IMR-90 (cell line): ENCODE results near the gene MYO5A. TPM values are rescaled to one million over a fixed set of nuclear protein-coding genes. Genes with fewer than 3 reads are reported as not detected.

Experiments
- ATAC-seq: fragments of 200-7000 bp; cut with Tn5 transposase; 2 replicates; pipeline ENCODE4 v1.9.1; 2020; ENCODE audit warnings: low read depth, mild to moderate bottlenecking, moderate library complexity
- BruUV-seq: library from RNA; stranded (reverse); fragments of 400-500 nt; replicated peaks from 2 replicates; lab custom pipeline; 2021; lab: Mats Ljungman, UMichigan
- CTCF ChIA-PET: fragments of 300-600 bp; formaldehyde crosslinking; extraction: SDS; loops from one replicate; lab custom pipeline; 2021; ENCODE audit warnings: antibody characterized with exemption; lab: Yijun Ruan, JAX
- POLR2A ChIA-PET: fragments of 300-600 bp; sonication (Branson Sonifier 250); formaldehyde crosslinking; loops from one replicate; lab custom pipeline; 2022; ENCODE audit warnings: antibody characterized with exemption; ENCODE audit not compliant: unreplicated experiment; lab: Charles Lee
- DNase-seq: peaks from one replicate; pipeline ENCODE4 v3.0.0; 2013
- H2AFZ ChIP-seq: replicated peaks from 2 replicates; pipeline ENCODE3; 2013; ENCODE audit warnings: low read length, mild to moderate bottlenecking; ENCODE audit not compliant: poor library complexity
- H2AK5ac ChIP-seq: 2 replicates; pipeline ENCODE4 v1.6.1; 2013; ENCODE audit warnings: low read depth, low read length, inconsistent platforms
- H2AK9ac ChIP-seq: replicated peaks from 2 replicates; pipeline ENCODE3; 2013; ENCODE audit warnings: mild to moderate bottlenecking, low read depth, low read length, moderate library complexity; ENCODE audit not compliant: poor library complexity
- H2BK120ac ChIP-seq: 2 replicates; pipeline ENCODE4 v1.6.1; 2013; ENCODE audit warnings: low read depth, low read length, inconsistent platforms
- H2BK15ac ChIP-seq: 3 replicates; pipeline ENCODE4 v1.6.1; 2013; ENCODE audit warnings: low read depth, low read length, inconsistent platforms
- H2BK20ac ChIP-seq: 2 replicates; pipeline ENCODE4 v1.6.1; 2013; ENCODE audit warnings: low read depth, mild to moderate bottlenecking, inconsistent platforms, low read length, moderate library complexity
- H2BK5ac ChIP-seq: 2 replicates; pipeline ENCODE4 v1.6.1; 2013; ENCODE audit warnings: mild to moderate bottlenecking, low read depth, low read length, inconsistent platforms; ENCODE audit not compliant: poor library complexity, severe bottlenecking
- H3K14ac ChIP-seq: replicated peaks from 2 replicates; pipeline ENCODE4 v1.6.1; 2013; ENCODE audit warnings: low read depth, low read length, inconsistent platforms
- H3K18ac ChIP-seq: 2 replicates; pipeline ENCODE4 v1.6.1; 2013; ENCODE audit warnings: low read depth, low read length, control low read depth
- H3K23ac ChIP-seq: 2 replicates; pipeline ENCODE4 v1.6.1; 2013; ENCODE audit warnings: low read depth, low read length, inconsistent platforms
- H3K27ac ChIP-seq: 2 replicates; pipeline ENCODE4 v1.5.1; 2013; ENCODE audit warnings: mild to moderate bottlenecking, control low read depth, low read length; ENCODE audit not compliant: insufficient read depth
- H3K27me3 ChIP-seq: 2 replicates; pipeline ENCODE4 v1.6.1; 2013; ENCODE audit warnings: low read length; ENCODE audit not compliant: control insufficient read depth, insufficient read depth
- H3K36me3 ChIP-seq: 2 replicates; pipeline ENCODE4 v1.6.1; 2013; ENCODE audit warnings: low read length, mixed read lengths; ENCODE audit not compliant: control insufficient read depth, insufficient read depth
- H3K4ac ChIP-seq: 2 replicates; pipeline ENCODE4 v1.6.1; 2013; ENCODE audit warnings: low read depth, low read length, inconsistent platforms
- H3K4me1 ChIP-seq: 2 replicates; pipeline ENCODE4 v1.6.1; 2013; ENCODE audit warnings: low read length, mixed read lengths; ENCODE audit not compliant: control insufficient read depth, insufficient read depth
- H3K4me2 ChIP-seq: 2 replicates; pipeline ENCODE4 v1.6.1; 2013; ENCODE audit warnings: low read depth, mild to moderate bottlenecking, control low read depth, low read length, moderate library complexity
- H3K4me3 ChIP-seq: 2 replicates; pipeline ENCODE4 v1.5.1; 2013; ENCODE audit warnings: low read depth, mild to moderate bottlenecking, control low read depth, low read length, moderate library complexity; ENCODE audit not compliant: insufficient read depth
- H3K56ac ChIP-seq: 2 replicates; pipeline ENCODE4 v1.6.1; 2013; ENCODE audit warnings: low read length, inconsistent platforms; ENCODE audit not compliant: insufficient read depth; ENCODE audit errors: extremely low read depth
- H3K79me1 ChIP-seq, 2 experiments: 2 replicates each; pipeline ENCODE4 v1.6.1; 2013; ENCODE audit warnings: low read length in 2 of 2, inconsistent platforms in 1 of 2, low read depth in 1 of 2
- H3K9ac ChIP-seq: 2 replicates; pipeline ENCODE4 v1.6.1; 2013; ENCODE audit warnings: low read depth, low read length, control low read depth
- H3K9me1 ChIP-seq: 2 replicates; pipeline ENCODE4 v1.6.1; 2013; ENCODE audit warnings: low read length, inconsistent platforms; ENCODE audit not compliant: insufficient read depth
- H3K9me3 ChIP-seq: 2 replicates; pipeline ENCODE4 v1.6.1; 2013; ENCODE audit warnings: low read length; ENCODE audit not compliant: control insufficient read depth, insufficient read depth
- H4K20me1 ChIP-seq: 2 replicates; pipeline ENCODE4 v1.6.1; 2013; ENCODE audit warnings: low read length, inconsistent platforms; ENCODE audit not compliant: insufficient read depth
- H4K5ac ChIP-seq: 2 replicates; pipeline ENCODE4 v1.6.1; 2013; ENCODE audit warnings: mild to moderate bottlenecking, low read depth, low read length, control low read depth
- H4K8ac ChIP-seq, 2 experiments: 2 replicates each; pipeline ENCODE4 v1.6.1; 2013; ENCODE audit warnings: low read depth in 2 of 2, low read length in 2 of 2, control low read depth in 1 of 2, inconsistent platforms in 1 of 2
- H4K91ac ChIP-seq: 2 replicates; pipeline ENCODE4 v1.6.1; 2013; ENCODE audit warnings: low read depth, low read length, inconsistent platforms; ENCODE audit not compliant: insufficient read depth
- CEBPB ChIP-seq: IDR thresholded peaks from 2 replicates; pipeline ENCODE4 v1.6.1; 2012; ENCODE audit warnings: low read depth, low read length, improper control_type of control experiment
- FOS ChIP-seq: fragments of 150-350 bp; IDR thresholded peaks from 2 replicates; pipeline ENCODE4 v1.6.1; 2016; ENCODE audit warnings: low read depth, low read length
- NFE2L2 ChIP-seq: fragments of 150-350 bp; IDR thresholded peaks from 2 replicates; pipeline ENCODE4 v1.6.1; 2016; ENCODE audit warnings: low read depth, mild to moderate bottlenecking, low read length
- RAD21 ChIP-seq: IDR thresholded peaks from 2 replicates; pipeline ENCODE4 v1.6.1; 2012; ENCODE audit warnings: low read length, improper control_type of control experiment
- WGBS, 2 experiments: methylation state at CpG; one replicate each; pipeline versions ENCODE4 v1.1.5 to v1.1.7; 2013; ENCODE audit warnings: missing lambda C conversion rate in 2 of 2; ENCODE audit not compliant: insufficient read length in 1 of 2; ENCODE audit errors: extremely low coverage in 2 of 2; 5-methylcytosine and 5-hydroxymethylcytosine counted together
- dilution Hi-C: fragments of 300-500 bp; cut with HindIII; formaldehyde crosslinking; loops from one replicate; pipeline ENCODE4 v1.14.3; 2018; ENCODE audit warnings: low sequenced_read_pairs; ENCODE audit not compliant: unreplicated experiment
- in situ Hi-C: fragments of 300-500 bp; cut with MboI; formaldehyde crosslinking; loops from 3 replicates; pipeline ENCODE4 v1.14.3; 2019; ENCODE audit warnings: low sequenced_read_pairs, inconsistent platforms, mixed read lengths
- intact Hi-C: fragments of 100-400 bp; cut with micrococcal nuclease; formaldehyde crosslinking; loops from 2 replicates; pipeline ENCODE4 v1.10.0; 2022
- polyA plus RNA-seq, 3 experiments: library from polyadenylated mRNA; depleted of rRNA; stranded (reverse); fragments of >200 nt; gene quantifications; 2 replicates each; pipeline ENCODE4 v1.2.3, GENCODE V29; 2012; ENCODE audit warnings: low replicate concordance in 1 of 3
- total RNA-seq: library from RNA; depleted of rRNA; stranded (reverse); fragments of >200 nt; gene quantifications from 2 replicates; pipeline ENCODE4 v1.2.3, GENCODE V29; 2012
- TF ChIP-seq, protein P1 (sequence below): fragments of 150-350 bp; IDR thresholded peaks from 2 replicates; pipeline ENCODE4 v1.6.1; 2016; ENCODE audit warnings: low read depth, mild to moderate bottlenecking, low read length, moderate library complexity, borderline replicate concordance

Gene MYO5A
- total and polyA plus RNA-seq, 2 of the 4 experiments (the other 2 are of a cell fraction), result 19.4 to 69.2 TPM

DNA sequence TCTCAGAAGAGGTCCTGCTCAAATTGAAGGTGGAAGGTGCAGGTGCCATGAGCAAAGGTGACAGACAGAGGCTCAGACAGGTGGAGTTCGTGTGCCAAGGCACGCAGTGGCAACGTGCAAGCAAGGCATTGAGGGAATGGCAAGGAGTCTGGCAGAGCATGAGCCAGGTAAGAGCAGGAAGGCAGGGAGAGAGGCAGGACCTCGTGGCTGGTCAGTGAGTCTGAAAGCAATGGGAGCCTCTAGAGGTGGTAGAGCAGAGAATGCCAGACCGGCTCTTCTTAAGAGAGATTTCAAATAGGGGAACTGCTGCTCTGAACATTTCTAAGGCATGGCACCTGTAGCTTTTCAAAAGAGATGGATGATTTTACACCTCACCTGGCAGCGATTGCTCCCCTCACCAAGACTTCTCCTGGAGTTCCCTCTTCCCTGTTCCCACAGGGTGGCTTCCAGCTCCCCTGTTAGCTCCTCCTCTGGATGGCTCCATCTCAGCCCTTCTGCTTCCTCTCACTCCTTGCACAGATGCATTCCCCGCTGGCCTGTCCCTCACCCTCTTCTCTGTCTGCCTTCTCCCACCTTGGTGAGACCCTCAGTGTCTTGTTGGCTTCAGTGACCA lies 235.8 kb downstream of the MYO5A start:
- Histone ChIP-seq H2BK20ac (no peak overlapping the region), H2BK5ac (no peak overlapping the region), H4K20me1 (no peaks in the 10 kb centered on the region), H2BK15ac (no peak overlapping the region), H4K91ac (no peak overlapping the region), H3K23ac (no peak overlapping the region), H3K79me1 (no peaks in the 10 kb centered on the region), H3K27ac (no peak overlapping the region), H3K56ac (no peak overlapping the region), H3K4me2 (no peak overlapping the region), H3K14ac (no peak overlapping the region), H3K9ac (no peak overlapping the region), H2AK5ac (no peak overlapping the region), H3K4me1 (peaks cover 8% of the 10 kb centered on the region), H3K27me3 (peaks cover 43% of the 10 kb centered on the region), H3K18ac (no peak overlapping the region), H3K9me3 (no peaks in the 10 kb centered on the region), H2AK9ac (no peak overlapping the region), H2AFZ (no peak overlapping the region), H2BK120ac (no peak overlapping the region), H4K5ac (no peak overlapping the region), H3K9me1 (peaks cover 5% of the 10 kb centered on the region; the same call in 1 of the 2 replicates), H3K4me3 (no peak overlapping the region), H3K36me3 (no peaks in the 10 kb centered on the region), H3K4ac (no peak overlapping the region), H4K8ac (no peak overlapping the region)
- BruUV-seq, result no TSS peak
- dilution Hi-C loops, result no loop called here
- POLR2A ChIA-PET, result no interaction called here
- TF ChIP-seq CEBPB (no peak), FOS (no peak), NFE2L2 (no peak), RAD21 (no peak)
- TF ChIP-seq, protein P1, sequence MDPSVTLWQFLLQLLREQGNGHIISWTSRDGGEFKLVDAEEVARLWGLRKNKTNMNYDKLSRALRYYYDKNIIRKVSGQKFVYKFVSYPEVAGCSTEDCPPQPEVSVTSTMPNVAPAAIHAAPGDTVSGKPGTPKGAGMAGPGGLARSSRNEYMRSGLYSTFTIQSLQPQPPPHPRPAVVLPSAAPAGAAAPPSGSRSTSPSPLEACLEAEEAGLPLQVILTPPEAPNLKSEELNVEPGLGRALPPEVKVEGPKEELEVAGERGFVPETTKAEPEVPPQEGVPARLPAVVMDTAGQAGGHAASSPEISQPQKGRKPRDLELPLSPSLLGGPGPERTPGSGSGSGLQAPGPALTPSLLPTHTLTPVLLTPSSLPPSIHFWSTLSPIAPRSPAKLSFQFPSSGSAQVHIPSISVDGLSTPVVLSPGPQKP, result no peak
- in situ Hi-C loops, result no loop called here
- intact Hi-C loops, result no loop called here
- ATAC-seq, result no peak
- 71% methylated on average over 6 of the region's 7 CpGs; no CpG with 5 or more reads in 1 of the 2 experiments for WGBS, 2 experiments
- CTCF ChIA-PET, result no interaction called here
- DNase-seq, result no peak
